SHP77 (cell line): ENCODE results near the gene NLRP12.
"Not testable (repeated sequence)": the region's sequence is repeated elsewhere in the genome, so short reads cannot be mapped to it uniquely, and the experiment has no call there.

Experiments
- DNase-seq, 2 experiments: peaks; one replicate each; lab custom pipeline; 2025; lab: John Stamatoyannopoulos, UW

Gene NLRP12

GRCh38 chr19:53828531-53828930 lies 4.4 kb upstream of the NLRP12 start:
- DNase-seq, result no peak

GRCh38 chr19:53826876-53827275 lies 2.8 kb upstream of the NLRP12 start:
- DNase-seq, result no peak

- DNase-seq, result no peak
Observed at GRCh38 chr19:53823380-53824120, 564 bp downstream of the NLRP12 start.

- no peak for DNase-seq
Observed at GRCh38 chr19:53819861-53820260, 4.3 kb downstream of the NLRP12 start.

GRCh38 chr19:53818756-53819155 lies 5.4 kb downstream of the NLRP12 start:
- no peak for DNase-seq

GRCh38 chr19:53813996-53814395 lies 10.1 kb downstream of the NLRP12 start:
- no peak for DNase-seq

GRCh38 chr19:53812335-53812734 lies 11.8 kb downstream of the NLRP12 start:
- peak in 1 of 2 experiments; percentile 1 for DNase-seq

GRCh38 chr19:53810891-53811290 lies 13.2 kb downstream of the NLRP12 start:
- DNase-seq, result no peak

- no peak for DNase-seq
Observed at GRCh38 chr19:53810187-53810546, 13.9 kb downstream of the NLRP12 start.

GRCh38 chr19:53809518-53810186 lies 14.5 kb downstream of the NLRP12 start:
- peak in 1 of 2 experiments; percentile 5 for DNase-seq

- peak; percentile 27 to 36 for DNase-seq
Observed at GRCh38 chr19:53808710-53809125, 15.4 kb downstream of the NLRP12 start.

GRCh38 chr19:53801257-53801656 lies 22.9 kb downstream of the NLRP12 start:
- no peak for DNase-seq

- DNase-seq, result no peak
Observed at GRCh38 chr19:53795019-53795418, 29.1 kb downstream of the NLRP12 start.

GRCh38 chr19:53792721-53793433 lies 31.2 kb downstream of the NLRP12 start:
- peak; percentile 77 to 83 for DNase-seq

GRCh38 chr19:53789708-53790678 lies 34.1 kb downstream of the NLRP12 start:
- no peak for DNase-seq

- no peak for DNase-seq
Observed at GRCh38 chr19:53787266-53787665, 36.8 kb downstream of the NLRP12 start.

- DNase-seq, result no peak
Observed at GRCh38 chr19:53786744-53787143, 37.4 kb downstream of the NLRP12 start.

GRCh38 chr19:53785196-53785889 lies 38.8 kb downstream of the NLRP12 start:
- DNase-seq, result no peak

- no peak for DNase-seq
Observed at GRCh38 chr19:53782698-53783097, 41.4 kb downstream of the NLRP12 start.

- DNase-seq, result not testable (repeated sequence)
Observed at GRCh38 chr19:53781332-53781731, 42.8 kb downstream of the NLRP12 start.

- DNase-seq, result no peak
Observed at GRCh38 chr19:53780506-53780905, 43.6 kb downstream of the NLRP12 start.
